HEK293 (cell line): ENCODE data around the gene NFKBIA.

ENCODE experiments used
- CTCF ChIA-PET: fragments of 350-600 bp; formaldehyde crosslinking; extraction: SDS; loops from one replicate; lab custom pipeline; 2021; ENCODE audit warnings: antibody characterized with exemption; lab: Yijun Ruan, JAX
- POLR2A ChIA-PET: fragments of 300-600 bp; formaldehyde crosslinking; extraction: SDS; loops from one replicate; lab custom pipeline; 2020; ENCODE audit warnings: antibody characterized with exemption, inconsistent platforms; lab: Yijun Ruan, JAX
- H3K27ac ChIP-seq: fragments of 200-500 bp; sonication (Bioruptor generic); 2 replicates; pipeline ENCODE4 v1.5.1; 2014; ENCODE audit warnings: low read depth, low read length, control low read depth, inconsistent platforms; ENCODE audit errors: extremely low read depth
- H3K36me3 ChIP-seq, 2 experiments: fragments of 200-500 bp in 1 of 2; sonication (Bioruptor generic) in 1 of 2; 1 replicate in 1 of 2; 2 replicates in 1 of 2; pipeline ENCODE4 v1.5.1; 2014 to 2017; ENCODE audit warnings: inconsistent platforms in 2 of 2, low read length in 2 of 2; ENCODE audit not compliant: control insufficient read depth in 2 of 2, insufficient read depth in 1 of 2
- H3K4me1 ChIP-seq: fragments of 200-500 bp; sonication (Bioruptor generic); 2 replicates; pipeline ENCODE4 v1.5.1; 2014; ENCODE audit warnings: mild to moderate bottlenecking, low read length, inconsistent platforms; ENCODE audit not compliant: control insufficient read depth, insufficient read depth
- H3K4me3 ChIP-seq: 2 replicates; pipeline ENCODE4 v1.5.1; 2011; ENCODE audit warnings: low read depth, mild to moderate bottlenecking, control low read depth, low read length, moderate library complexity
- H3K9me3 ChIP-seq: fragments of 200-500 bp; sonication (Bioruptor generic); 2 replicates; pipeline ENCODE4 v1.5.1; 2014; ENCODE audit warnings: low read depth, low read length, inconsistent platforms; ENCODE audit not compliant: control insufficient read depth, insufficient read depth
- GFI1B ChIP-seq: fragments of 450-650 bp; formaldehyde crosslinking; IDR thresholded peaks from 2 replicates; pipeline ENCODE4 v1.5.1; 2016; ENCODE audit warnings: missing biosample characterization, missing genetic modification characterization
- SCRT1 ChIP-seq: fragments of 450-650 bp; formaldehyde crosslinking; IDR thresholded peaks from 2 replicates; pipeline ENCODE4 v1.5.1; 2016; ENCODE audit warnings: missing biosample characterization, missing genetic modification characterization, borderline replicate concordance
- SCRT2 ChIP-seq: fragments of 450-650 bp; formaldehyde crosslinking; IDR thresholded peaks from 2 replicates; pipeline ENCODE4 v1.5.1; 2016; ENCODE audit warnings: missing biosample characterization, missing genetic modification characterization
- ZNF248 ChIP-seq: fragments of 450-650 bp; formaldehyde crosslinking; IDR thresholded peaks from 2 replicates; pipeline ENCODE4 v1.5.1; 2017; ENCODE audit warnings: missing biosample characterization, missing genetic modification characterization
- ZNF433 ChIP-seq: fragments of 450-650 bp; formaldehyde crosslinking; IDR thresholded peaks from 2 replicates; pipeline ENCODE4 v1.5.1; 2016; ENCODE audit warnings: missing biosample characterization, missing genetic modification characterization, low read depth
- ZNF560 ChIP-seq: fragments of 450-650 bp; formaldehyde crosslinking; IDR thresholded peaks from 2 replicates; pipeline ENCODE4 v1.5.1; 2017; ENCODE audit warnings: missing biosample characterization, missing genetic modification characterization, borderline replicate concordance
- ZNF600 ChIP-seq: fragments of 450-650 bp; formaldehyde crosslinking; IDR thresholded peaks from 2 replicates; pipeline ENCODE4 v1.5.1; 2016; ENCODE audit warnings: missing biosample characterization, missing genetic modification characterization
- ZNF623 ChIP-seq: fragments of 450-650 bp; formaldehyde crosslinking; IDR thresholded peaks from 2 replicates; pipeline ENCODE4 v1.5.1; 2016; ENCODE audit warnings: missing biosample characterization, missing genetic modification characterization
- ZNF664 ChIP-seq: fragments of 450-650 bp; formaldehyde crosslinking; IDR thresholded peaks from 2 replicates; pipeline ENCODE4 v1.5.1; 2016; ENCODE audit warnings: missing biosample characterization, missing genetic modification characterization
- ZNF768 ChIP-seq: fragments of 450-650 bp; formaldehyde crosslinking; IDR thresholded peaks from 2 replicates; pipeline ENCODE4 v1.5.1; 2018; ENCODE audit warnings: missing biosample characterization, mild to moderate bottlenecking, missing genetic modification characterization
- TF ChIP-seq, protein P1 (sequence below): fragments of 450-650 bp; formaldehyde crosslinking; IDR thresholded peaks from 2 replicates; pipeline ENCODE4 v1.5.1; 2017; ENCODE audit warnings: missing biosample characterization, mild to moderate bottlenecking, missing genetic modification characterization, moderate library complexity
- TF ChIP-seq, protein P2 (sequence below): fragments of 450-650 bp; formaldehyde crosslinking; IDR thresholded peaks from 2 replicates; pipeline ENCODE4 v1.5.1; 2017; ENCODE audit warnings: missing biosample characterization, missing genetic modification characterization
- TF ChIP-seq, protein P3 (sequence below): fragments of 450-650 bp; formaldehyde crosslinking; IDR thresholded peaks from 2 replicates; pipeline ENCODE4 v1.5.1; 2016; ENCODE audit warnings: missing biosample characterization, missing genetic modification characterization
- TF ChIP-seq, protein P4 (sequence below): fragments of 450-650 bp; formaldehyde crosslinking; conservative IDR thresholded peaks from 2 replicates; pipeline ENCODE4 v1.5.1; 2016; ENCODE audit warnings: low read depth, missing biosample characterization, missing genetic modification characterization

Gene NFKBIA

DNA sequence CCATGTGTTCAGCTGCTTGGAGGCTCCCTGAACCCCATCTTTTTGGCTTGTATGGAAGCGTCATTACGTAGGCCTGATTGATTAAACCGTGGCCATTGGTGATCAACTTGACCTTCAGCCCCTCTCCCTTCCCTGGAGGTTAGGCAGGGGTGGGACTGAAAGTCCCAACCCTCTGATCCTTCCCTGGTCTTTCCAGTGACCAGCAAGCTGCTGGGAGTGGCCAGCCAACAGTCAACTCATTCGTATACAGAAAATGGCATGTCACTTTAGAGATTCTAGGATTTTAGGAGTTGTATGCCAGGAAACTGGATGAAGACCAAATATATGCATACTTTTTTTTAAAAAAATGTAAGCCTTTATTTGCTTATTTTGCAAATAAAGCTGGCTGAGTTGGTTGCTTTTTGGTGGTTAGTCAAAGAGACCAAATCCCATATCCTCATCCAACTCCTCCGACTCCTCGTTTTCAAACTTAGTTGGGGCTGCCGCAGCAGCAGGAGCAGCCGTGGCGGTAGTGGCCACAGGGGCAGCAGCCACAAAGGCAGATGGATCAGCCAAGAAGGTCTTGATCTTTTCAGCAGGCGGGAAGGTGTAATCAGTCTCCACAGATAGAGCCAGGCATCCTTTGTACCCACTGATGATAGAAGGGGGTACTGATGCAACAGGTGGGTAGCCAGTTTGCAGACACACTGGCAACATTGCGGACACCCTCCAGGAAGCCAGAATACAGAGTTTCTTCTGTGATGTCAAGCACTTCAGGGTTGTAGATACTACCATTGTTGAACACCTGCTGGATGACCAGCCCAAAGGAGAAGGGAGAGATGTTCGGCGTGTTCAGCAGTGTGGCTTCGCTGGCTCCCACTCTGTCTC lies 16.6 kb downstream of the NFKBIA start:
- Histone ChIP-seq H3K4me3 (no peak overlapping the region), H3K36me3 (no peaks in the 10 kb centered on the region), H3K9me3 (no peaks in the 10 kb centered on the region), H3K4me1 (no peaks in the 10 kb centered on the region), H3K27ac (no peak overlapping the region)
- CTCF ChIA-PET, result no interaction called here
- POLR2A ChIA-PET, result no interaction called here
- TF ChIP-seq, protein P1, sequence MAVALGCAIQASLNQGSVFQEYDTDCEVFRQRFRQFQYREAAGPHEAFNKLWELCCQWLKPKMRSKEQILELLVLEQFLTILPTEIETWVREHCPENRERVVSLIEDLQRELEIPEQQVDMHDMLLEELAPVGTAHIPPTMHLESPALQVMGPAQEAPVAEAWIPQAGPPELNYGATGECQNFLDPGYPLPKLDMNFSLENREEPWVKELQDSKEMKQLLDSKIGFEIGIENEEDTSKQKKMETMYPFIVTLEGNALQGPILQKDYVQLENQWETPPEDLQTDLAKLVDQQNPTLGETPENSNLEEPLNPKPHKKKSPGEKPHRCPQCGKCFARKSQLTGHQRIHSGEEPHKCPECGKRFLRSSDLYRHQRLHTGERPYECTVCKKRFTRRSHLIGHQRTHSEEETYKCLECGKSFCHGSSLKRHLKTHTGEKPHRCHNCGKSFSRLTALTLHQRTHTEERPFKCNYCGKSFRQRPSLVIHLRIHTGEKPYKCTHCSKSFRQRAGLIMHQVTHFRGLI (tag by site-specific recombination), result no peak
- no peak for TF ChIP-seq ZNF560 (tag by site-specific recombination)
- TF ChIP-seq GFI1B, result no peak
- TF ChIP-seq SCRT2 (tag by site-specific recombination), result peak; percentile 81
- peak; percentile 68; the same call in 1 of the 2 replicates for TF ChIP-seq SCRT1 (tag by site-specific recombination)
- TF ChIP-seq, protein P2, sequence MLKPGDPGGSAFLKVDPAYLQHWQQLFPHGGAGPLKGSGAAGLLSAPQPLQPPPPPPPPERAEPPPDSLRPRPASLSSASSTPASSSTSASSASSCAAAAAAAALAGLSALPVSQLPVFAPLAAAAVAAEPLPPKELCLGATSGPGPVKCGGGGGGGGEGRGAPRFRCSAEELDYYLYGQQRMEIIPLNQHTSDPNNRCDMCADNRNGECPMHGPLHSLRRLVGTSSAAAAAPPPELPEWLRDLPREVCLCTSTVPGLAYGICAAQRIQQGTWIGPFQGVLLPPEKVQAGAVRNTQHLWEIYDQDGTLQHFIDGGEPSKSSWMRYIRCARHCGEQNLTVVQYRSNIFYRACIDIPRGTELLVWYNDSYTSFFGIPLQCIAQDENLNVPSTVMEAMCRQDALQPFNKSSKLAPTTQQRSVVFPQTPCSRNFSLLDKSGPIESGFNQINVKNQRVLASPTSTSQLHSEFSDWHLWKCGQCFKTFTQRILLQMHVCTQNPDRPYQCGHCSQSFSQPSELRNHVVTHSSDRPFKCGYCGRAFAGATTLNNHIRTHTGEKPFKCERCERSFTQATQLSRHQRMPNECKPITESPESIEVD (tag by site-specific recombination), result no peak
- no peak for TF ChIP-seq ZNF768 (tag by site-specific recombination)

DNA sequence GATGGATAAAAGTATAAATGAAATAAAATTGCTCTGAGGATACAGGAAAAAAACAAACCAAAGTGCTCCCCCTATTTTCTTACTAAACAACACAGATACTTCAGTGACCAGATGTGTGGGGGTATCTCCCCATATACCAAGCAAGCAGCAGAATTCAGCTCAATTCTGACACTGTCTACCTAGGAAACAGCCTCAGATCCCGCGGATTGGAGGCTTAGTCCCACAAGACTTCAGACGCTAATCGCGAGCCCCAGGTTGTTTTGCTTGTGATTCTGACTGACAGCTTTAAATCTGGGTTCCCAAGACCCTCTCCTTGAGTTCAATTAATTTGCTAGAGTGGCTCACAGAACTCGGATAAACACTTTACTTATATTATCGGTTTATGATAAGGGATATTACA lies 17.3 kb downstream of the NFKBIA start:
- CTCF ChIA-PET, result no interaction called here
- POLR2A ChIA-PET, result no interaction called here
- H3K27ac ChIP-seq, result no peak overlapping the region

More for the DNA sequence above, 17.3 kb downstream of the NFKBIA start:
- Histone ChIP-seq H3K4me3 (no peak overlapping the region), H3K36me3 (no peaks in the 10 kb centered on the region), H3K4me1 (no peaks in the 10 kb centered on the region)
- TF ChIP-seq, protein P3, sequence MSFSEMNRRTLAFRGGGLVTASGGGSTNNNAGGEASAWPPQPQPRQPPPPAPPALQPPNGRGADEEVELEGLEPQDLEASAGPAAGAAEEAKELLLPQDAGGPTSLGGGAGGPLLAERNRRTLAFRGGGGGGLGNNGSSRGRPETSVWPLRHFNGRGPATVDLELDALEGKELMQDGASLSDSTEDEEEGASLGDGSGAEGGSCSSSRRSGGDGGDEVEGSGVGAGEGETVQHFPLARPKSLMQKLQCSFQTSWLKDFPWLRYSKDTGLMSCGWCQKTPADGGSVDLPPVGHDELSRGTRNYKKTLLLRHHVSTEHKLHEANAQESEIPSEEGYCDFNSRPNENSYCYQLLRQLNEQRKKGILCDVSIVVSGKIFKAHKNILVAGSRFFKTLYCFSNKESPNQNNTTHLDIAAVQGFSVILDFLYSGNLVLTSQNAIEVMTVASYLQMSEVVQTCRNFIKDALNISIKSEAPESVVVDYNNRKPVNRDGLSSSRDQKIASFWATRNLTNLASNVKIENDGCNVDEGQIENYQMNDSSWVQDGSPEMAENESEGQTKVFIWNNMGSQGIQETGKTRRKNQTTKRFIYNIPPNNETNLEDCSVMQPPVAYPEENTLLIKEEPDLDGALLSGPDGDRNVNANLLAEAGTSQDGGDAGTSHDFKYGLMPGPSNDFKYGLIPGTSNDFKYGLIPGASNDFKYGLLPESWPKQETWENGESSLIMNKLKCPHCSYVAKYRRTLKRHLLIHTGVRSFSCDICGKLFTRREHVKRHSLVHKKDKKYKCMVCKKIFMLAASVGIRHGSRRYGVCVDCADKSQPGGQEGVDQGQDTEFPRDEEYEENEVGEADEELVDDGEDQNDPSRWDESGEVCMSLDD (tag by site-specific recombination), result no peak
- TF ChIP-seq, protein P4, sequence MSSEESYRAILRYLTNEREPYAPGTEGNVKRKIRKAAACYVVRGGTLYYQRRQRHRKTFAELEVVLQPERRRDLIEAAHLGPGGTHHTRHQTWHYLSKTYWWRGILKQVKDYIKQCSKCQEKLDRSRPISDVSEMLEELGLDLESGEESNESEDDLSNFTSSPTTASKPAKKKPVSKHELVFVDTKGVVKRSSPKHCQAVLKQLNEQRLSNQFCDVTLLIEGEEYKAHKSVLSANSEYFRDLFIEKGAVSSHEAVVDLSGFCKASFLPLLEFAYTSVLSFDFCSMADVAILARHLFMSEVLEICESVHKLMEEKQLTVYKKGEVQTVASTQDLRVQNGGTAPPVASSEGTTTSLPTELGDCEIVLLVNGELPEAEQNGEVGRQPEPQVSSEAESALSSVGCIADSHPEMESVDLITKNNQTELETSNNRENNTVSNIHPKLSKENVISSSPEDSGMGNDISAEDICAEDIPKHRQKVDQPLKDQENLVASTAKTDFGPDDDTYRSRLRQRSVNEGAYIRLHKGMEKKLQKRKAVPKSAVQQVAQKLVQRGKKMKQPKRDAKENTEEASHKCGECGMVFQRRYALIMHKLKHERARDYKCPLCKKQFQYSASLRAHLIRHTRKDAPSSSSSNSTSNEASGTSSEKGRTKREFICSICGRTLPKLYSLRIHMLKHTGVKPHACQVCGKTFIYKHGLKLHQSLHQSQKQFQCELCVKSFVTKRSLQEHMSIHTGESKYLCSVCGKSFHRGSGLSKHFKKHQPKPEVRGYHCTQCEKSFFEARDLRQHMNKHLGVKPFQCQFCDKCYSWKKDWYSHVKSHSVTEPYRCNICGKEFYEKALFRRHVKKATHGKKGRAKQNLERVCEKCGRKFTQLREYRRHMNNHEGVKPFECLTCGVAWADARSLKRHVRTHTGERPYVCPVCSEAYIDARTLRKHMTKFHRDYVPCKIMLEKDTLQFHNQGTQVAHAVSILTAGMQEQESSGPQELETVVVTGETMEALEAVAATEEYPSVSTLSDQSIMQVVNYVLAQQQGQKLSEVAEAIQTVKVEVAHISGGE, result no peak
- TF ChIP-seq ZNF248 (tag by site-specific recombination), result no peak
- no peak for TF ChIP-seq ZNF664 (tag by site-specific recombination)
- TF ChIP-seq ZNF600, result no peak
- TF ChIP-seq ZNF623 (tag by site-specific recombination), result no peak
- no peak for TF ChIP-seq ZNF433
- TF ChIP-seq, all 188 proteins: peak for 0
- no peaks in the 10 kb centered on the region for H3K9me3 ChIP-seq
